Activated CD4-positive, alpha-beta T cell treated with anti-CD3 and anti-CD28 coated beads, Interleukin-2, amount 10 ng/mL, durations not matched to agents 7 days and 5 days (primary cell): ENCODE measurements around the gene ALG10B. TPM values are rescaled to one million over a fixed set of nuclear protein-coding genes. Genes with fewer than 3 reads are reported as not detected.
"Not testable (repeated sequence)": the region's sequence is repeated elsewhere in the genome, so short reads cannot be mapped to it uniquely, and the experiment has no call there.

Experiments
- CTCF ChIA-PET: fragments of 350-600 bp; sonication (Branson Sonifier 250); formaldehyde crosslinking; loops from one replicate; lab custom pipeline; 2021; ENCODE audit warnings: antibody characterized with exemption; lab: Charles Lee
- POLR2A ChIA-PET: fragments of 350-600 bp; sonication (Branson Sonifier 250); formaldehyde crosslinking; loops from one replicate; lab custom pipeline; 2021; ENCODE audit warnings: antibody characterized with exemption; lab: Charles Lee
- DNase-seq: peaks from one replicate; pipeline ENCODE4 v3.0.0-alpha.2; 2020
- H3K27ac Mint-ChIP-seq: one replicate; pipeline ENCODE4 v1.8.0; 2021; ENCODE audit warnings: mild to moderate bottlenecking, moderate library complexity, mixed read lengths
- H3K27me3 Mint-ChIP-seq: one replicate; pipeline ENCODE4 v1.8.0; 2021; ENCODE audit warnings: mixed read lengths
- H3K36me3 Mint-ChIP-seq: one replicate; pipeline ENCODE4 v1.8.0; 2021; ENCODE audit warnings: low read depth, mixed read lengths
- H3K4me1 Mint-ChIP-seq: one replicate; pipeline ENCODE4 v1.8.0; 2021; ENCODE audit warnings: mixed read lengths
- H3K4me3 Mint-ChIP-seq: one replicate; pipeline ENCODE4 v1.8.0; 2021; ENCODE audit warnings: mild to moderate bottlenecking, moderate library complexity, mixed read lengths
- H3K9me3 Mint-ChIP-seq: one replicate; pipeline ENCODE4 v1.8.0; 2021; ENCODE audit warnings: mixed read lengths
- total RNA-seq, 2 experiments: library from RNA; stranded (reverse); gene quantifications; one replicate each; pipeline ENCODE4 v1.2.3, GENCODE V29; 2021

ALG10B gene, protein sequence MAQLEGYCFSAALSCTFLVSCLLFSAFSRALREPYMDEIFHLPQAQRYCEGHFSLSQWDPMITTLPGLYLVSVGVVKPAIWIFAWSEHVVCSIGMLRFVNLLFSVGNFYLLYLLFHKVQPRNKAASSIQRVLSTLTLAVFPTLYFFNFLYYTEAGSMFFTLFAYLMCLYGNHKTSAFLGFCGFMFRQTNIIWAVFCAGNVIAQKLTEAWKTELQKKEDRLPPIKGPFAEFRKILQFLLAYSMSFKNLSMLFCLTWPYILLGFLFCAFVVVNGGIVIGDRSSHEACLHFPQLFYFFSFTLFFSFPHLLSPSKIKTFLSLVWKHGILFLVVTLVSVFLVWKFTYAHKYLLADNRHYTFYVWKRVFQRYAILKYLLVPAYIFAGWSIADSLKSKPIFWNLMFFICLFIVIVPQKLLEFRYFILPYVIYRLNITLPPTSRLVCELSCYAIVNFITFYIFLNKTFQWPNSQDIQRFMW
- total RNA-seq: 10 to 100 TPM; 13.5 to 13.7 TPM

DNA sequence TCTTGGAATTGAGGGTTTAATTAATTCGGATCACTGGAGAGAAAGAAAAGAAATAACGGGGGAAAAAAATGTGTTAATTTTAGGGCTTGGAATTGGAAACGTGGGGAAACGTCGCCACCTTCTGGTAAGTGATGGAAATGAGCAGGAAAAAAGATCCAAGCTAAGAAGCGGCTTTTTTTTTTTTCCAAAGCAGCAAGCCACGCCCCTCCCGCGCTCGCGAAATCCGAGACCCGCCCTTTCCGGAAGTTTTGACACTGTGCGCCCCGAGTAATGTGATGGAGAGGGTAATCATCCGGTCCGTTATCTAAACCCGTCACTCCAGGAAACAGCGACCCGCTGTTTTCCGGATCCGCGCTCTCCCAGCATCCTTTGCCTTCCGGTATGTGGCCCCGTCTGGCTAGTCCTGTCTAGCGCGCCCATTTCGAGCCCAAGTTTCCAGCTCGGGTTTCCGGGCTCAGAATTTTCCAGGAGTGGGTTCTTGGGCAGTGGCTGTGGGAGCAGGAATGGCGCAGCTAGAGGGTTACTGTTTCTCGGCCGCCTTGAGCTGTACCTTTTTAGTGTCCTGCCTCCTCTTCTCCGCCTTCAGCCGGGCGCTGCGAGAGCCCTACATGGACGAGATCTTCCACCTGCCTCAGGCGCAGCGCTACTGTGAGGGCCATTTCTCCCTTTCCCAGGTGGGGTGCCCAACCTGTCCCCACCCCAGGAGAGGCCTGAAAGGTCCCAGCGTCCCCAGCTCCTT lies at the start of gene ALG10B:
ALG10B (plus strand) TSS at position 384 of the 739 bp plus-strand sequence; CDS start at position 504, 120 bp downstream.
- Mint-ChIP-seq H3K9me3 (no peaks in the 10 kb centered on the region), H3K4me3 (peak within 1 kb of the TSS; percentile 96), H3K27ac (peak within 1 kb of the TSS; percentile 98), H3K36me3 (peaks cover 5% of the 10 kb centered on the region), H3K4me1 (peaks cover 30% of the 10 kb centered on the region), H3K27me3 (no peaks in the 10 kb centered on the region)
- POLR2A ChIA-PET: no interaction called here
- CTCF ChIA-PET: interaction anchor here (1.0 to 1.5 kb wide), 3 partner anchors 31 to 179 kb away, joined by 3 to 4 read pairs (median 4); no protein-coding TSS in a partner anchor
- DNase-seq: peak; percentile 95

DNA sequence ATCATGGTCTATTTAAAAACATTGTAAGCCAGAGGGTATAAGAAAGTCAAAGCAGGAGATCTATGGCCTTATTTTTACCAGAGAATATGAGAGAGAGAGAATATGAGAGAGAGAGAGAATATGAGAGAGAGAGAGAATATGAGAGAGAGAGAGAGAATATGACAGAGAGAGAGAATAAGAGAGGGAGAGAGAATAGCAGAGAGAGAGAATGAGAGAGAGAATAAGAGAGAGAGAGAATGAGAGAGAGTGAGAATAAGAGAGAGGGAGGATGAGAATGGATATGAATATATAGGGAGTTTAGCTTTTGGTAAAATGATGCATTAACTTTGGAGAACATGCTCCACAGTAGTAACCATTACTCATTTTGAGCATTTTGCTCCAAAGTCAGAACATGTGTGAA lies 48.0 kb upstream of the ALG10B start:
- no peaks in the 10 kb centered on the region for H3K4me1 Mint-ChIP-seq
- CTCF ChIA-PET: no interaction called here
- H3K4me3 Mint-ChIP-seq: no peak overlapping the region
- no peaks in the 10 kb centered on the region for H3K36me3 Mint-ChIP-seq
- no peak overlapping the region for H3K27ac Mint-ChIP-seq
- POLR2A ChIA-PET: no interaction called here
- no peaks in the 10 kb centered on the region for H3K27me3 Mint-ChIP-seq
- peaks cover 7% of the 10 kb centered on the region for H3K9me3 Mint-ChIP-seq
- DNase-seq: no peak

DNA sequence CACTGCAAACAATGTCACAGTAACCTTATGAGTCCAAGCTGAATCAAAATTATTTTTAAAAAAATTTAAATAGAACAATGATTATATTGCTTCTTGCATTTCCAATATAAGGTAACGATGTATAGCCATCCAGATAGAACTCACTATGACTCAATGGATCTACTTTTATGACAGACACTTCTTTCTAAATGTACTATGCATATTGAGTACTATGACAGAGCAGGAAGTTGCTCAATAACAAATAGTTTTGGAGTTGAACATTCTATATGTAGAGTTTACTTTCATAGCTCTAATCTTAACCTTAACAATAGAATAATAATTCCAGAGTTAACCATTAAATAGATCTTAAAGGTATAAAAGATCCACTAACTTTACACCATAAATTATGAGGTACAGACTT lies 46.7 kb upstream of the ALG10B start:
- no peak overlapping the region for H3K4me3 Mint-ChIP-seq

DNA sequence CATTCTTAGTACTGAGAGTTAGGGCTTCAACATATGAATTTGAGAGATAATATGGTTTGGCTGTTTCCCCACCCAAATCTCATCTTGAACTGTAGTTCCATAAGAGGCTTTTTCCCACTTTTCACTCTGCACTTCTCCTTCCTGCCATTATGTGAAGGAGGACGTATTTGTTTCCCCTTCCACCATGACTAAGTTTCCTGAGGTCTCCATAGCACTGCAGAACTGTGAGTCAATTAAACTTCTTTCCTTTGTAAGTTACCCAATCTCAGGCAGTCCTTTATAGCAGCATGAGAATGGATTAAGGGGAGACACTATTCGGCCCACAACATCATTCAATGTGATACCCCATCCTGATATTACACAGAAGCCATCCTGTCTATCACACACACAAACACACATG lies 36.8 kb upstream of the ALG10B start:
- no peaks in the 10 kb centered on the region for H3K27me3 Mint-ChIP-seq
- ChIA-PET CTCF (no interaction called here), POLR2A (no interaction called here)
- DNase-seq: no peak
- no peaks in the 10 kb centered on the region for H3K36me3 Mint-ChIP-seq
- H3K9me3 Mint-ChIP-seq: no peaks in the 10 kb centered on the region
- H3K27ac Mint-ChIP-seq: no peak overlapping the region
- no peak overlapping the region for H3K4me3 Mint-ChIP-seq
- no peaks in the 10 kb centered on the region for H3K4me1 Mint-ChIP-seq

More for the DNA sequence above, 46.7 kb upstream of the ALG10B start:
- ChIA-PET POLR2A (no interaction called here), CTCF (no interaction called here)
- H3K36me3 Mint-ChIP-seq: no peaks in the 10 kb centered on the region
- no peak for DNase-seq
- no peak overlapping the region for H3K27ac Mint-ChIP-seq
- no peaks in the 10 kb centered on the region for H3K4me1 Mint-ChIP-seq
- peaks cover 7% of the 10 kb centered on the region for H3K9me3 Mint-ChIP-seq
- no peaks in the 10 kb centered on the region for H3K27me3 Mint-ChIP-seq

DNA sequence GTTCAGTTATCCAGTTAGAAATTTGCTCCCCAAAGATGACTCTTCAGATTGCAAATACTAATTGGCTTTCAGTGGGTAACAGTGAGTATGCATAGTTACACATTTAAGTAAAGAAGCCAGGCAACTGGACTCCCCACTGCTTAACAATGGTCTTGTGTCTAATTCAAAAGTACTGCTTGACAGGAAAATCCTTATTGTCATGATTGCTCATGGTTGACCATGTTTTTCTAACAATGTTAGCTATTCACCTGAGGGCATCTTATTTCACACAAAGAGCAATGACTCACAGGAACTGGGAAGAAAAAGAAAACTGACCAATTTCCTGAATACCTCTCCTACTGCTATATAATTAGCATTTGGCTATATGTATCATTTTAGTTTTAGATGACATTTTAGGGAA lies 33.7 kb upstream of the ALG10B start:
- H3K9me3 Mint-ChIP-seq: no peaks in the 10 kb centered on the region
- H3K4me3 Mint-ChIP-seq: no peak overlapping the region
- no peaks in the 10 kb centered on the region for H3K27me3 Mint-ChIP-seq
- ChIA-PET CTCF (no interaction called here), POLR2A (no interaction called here)
- no peaks in the 10 kb centered on the region for H3K36me3 Mint-ChIP-seq
- DNase-seq: no peak
- H3K4me1 Mint-ChIP-seq: no peaks in the 10 kb centered on the region
- no peak overlapping the region for H3K27ac Mint-ChIP-seq

DNA sequence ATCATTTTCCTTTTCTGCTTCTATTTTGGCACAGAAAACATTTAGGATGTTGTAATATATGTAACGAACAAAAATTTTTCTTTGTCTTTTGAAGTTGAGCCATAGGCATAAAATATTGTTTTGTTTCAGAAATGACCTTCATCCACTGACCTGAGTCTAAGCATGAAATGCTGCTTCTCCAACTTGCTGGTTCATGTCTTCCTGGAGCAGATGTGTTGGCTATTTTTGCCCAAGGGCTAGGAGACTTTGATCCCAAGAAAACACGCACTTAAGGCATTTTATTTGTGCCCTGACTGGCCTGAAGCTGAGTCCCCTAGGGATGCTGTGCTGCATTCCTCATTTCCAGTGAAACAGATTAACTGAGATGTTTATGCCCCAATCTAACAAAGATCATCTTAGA lies 27.2 kb upstream of the ALG10B start:
- Mint-ChIP-seq H3K27ac (no peak overlapping the region), H3K36me3 (no peaks in the 10 kb centered on the region)

DNA sequence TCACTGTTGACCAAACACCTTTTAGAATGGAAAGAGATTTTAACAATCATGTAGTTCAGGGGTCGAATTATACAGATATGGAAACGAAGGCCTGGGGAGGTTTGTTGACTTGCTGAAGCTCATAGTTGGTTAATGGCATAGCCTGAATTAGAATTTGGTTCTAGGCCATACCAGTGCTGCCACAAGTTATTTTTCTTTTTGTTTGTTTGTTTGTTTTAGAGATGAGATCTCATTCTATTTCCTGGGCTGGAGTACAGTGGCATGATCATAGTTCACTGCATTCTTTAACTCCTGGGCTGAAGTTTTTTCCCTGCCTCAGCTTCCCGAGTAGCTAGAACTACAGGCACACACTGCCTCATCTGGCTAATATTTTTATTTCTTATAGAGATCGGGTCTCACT lies 25.4 kb upstream of the ALG10B start:
- H3K36me3 Mint-ChIP-seq: no peaks in the 10 kb centered on the region
- POLR2A ChIA-PET: no interaction called here
- H3K9me3 Mint-ChIP-seq: no peaks in the 10 kb centered on the region

More for the DNA sequence above, 27.2 kb upstream of the ALG10B start:
- no peak for DNase-seq
- no peaks in the 10 kb centered on the region for H3K4me1 Mint-ChIP-seq
- no peaks in the 10 kb centered on the region for H3K9me3 Mint-ChIP-seq
- CTCF ChIA-PET: no interaction called here
- H3K27me3 Mint-ChIP-seq: no peaks in the 10 kb centered on the region
- H3K4me3 Mint-ChIP-seq: no peak overlapping the region
- POLR2A ChIA-PET: no interaction called here

DNA sequence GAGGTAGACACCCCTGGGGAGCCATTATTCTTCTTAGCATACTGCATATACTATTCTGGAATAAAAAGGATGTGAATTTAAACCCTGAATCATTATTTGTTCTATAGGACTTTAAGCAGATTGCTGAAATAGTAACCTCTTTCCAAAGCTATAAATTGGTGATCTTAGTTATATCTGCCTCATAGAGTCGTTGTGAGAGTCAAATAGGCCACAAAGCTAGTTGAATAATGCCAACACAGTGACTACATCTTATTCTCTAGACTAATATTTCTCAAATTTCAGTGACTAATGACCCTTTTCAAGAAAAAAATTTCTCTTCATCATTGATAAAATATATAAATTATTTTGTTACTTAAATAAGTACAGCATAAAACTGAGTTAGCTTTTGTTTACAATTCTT lies 13.6 kb upstream of the ALG10B start:
- H3K9me3 Mint-ChIP-seq, H3K27me3 Mint-ChIP-seq, H3K4me3 Mint-ChIP-seq, H3K4me1 Mint-ChIP-seq, DNase-seq, CTCF ChIA-PET, POLR2A ChIA-PET, H3K36me3 Mint-ChIP-seq, H3K27ac Mint-ChIP-seq: not testable (repeated sequence)

More for the DNA sequence above, 25.4 kb upstream of the ALG10B start:
- CTCF ChIA-PET: interaction anchor here (0.6 kb wide), 1 partner anchor 805 kb away, joined by 3 read pairs; no protein-coding TSS in a partner anchor
- DNase-seq: no peak
- Mint-ChIP-seq H3K4me3 (no peak overlapping the region), H3K27ac (no peak overlapping the region), H3K4me1 (no peaks in the 10 kb centered on the region), H3K27me3 (no peaks in the 10 kb centered on the region)

DNA sequence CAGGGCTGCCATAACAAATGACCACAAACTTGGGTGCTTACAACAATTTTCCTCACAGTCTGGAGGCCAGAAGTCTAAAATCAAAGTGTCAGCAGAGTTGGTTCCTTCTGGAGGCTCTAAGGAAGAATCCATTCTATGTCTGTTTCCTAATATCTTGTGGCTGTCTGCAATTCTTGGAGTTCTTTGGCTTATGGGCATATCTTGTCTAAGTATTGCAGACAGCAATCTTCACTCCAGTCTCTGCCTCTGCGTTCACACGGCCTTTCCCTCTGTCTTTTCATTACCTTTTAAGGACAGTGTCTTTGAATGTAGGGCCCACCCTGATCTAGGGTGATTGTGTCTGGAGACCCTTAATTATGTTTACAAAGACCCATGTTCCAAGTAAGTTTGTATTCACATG lies 5.4 kb downstream of the ALG10B start:
- H3K4me1 Mint-ChIP-seq: peaks cover 21% of the 10 kb centered on the region
- POLR2A ChIA-PET, CTCF ChIA-PET, H3K4me3 Mint-ChIP-seq, H3K9me3 Mint-ChIP-seq, H3K27ac Mint-ChIP-seq, H3K27me3 Mint-ChIP-seq, H3K36me3 Mint-ChIP-seq, DNase-seq: not testable (repeated sequence)

DNA sequence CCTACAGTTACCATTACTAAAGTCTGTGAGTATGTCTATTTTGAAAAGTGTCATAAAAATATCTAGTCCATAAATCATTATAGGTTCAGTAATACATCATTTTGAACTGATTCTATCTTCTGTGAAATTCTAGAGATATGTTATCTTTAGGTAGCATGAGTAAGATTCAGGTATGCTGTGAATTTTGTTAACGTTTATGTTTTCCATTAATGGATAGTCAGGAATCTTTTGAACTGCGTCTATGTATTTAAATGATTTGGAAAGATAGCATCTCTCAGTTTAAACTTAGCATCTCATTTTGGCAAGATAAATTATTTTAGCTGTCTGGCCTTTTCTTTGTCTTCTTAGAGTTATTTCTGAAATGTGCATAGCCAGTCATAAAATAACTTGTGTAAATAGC lies 8.3 kb downstream of the ALG10B start:
- H3K36me3 Mint-ChIP-seq: peaks cover 1% of the 10 kb centered on the region
- no peaks in the 10 kb centered on the region for H3K27me3 Mint-ChIP-seq
- ChIA-PET POLR2A (no interaction called here), CTCF (no interaction called here)
- H3K9me3 Mint-ChIP-seq: no peaks in the 10 kb centered on the region
- H3K27ac Mint-ChIP-seq: no peak overlapping the region
- DNase-seq: no peak
- no peak overlapping the region for H3K4me3 Mint-ChIP-seq
- no peaks in the 10 kb centered on the region for H3K4me1 Mint-ChIP-seq

DNA sequence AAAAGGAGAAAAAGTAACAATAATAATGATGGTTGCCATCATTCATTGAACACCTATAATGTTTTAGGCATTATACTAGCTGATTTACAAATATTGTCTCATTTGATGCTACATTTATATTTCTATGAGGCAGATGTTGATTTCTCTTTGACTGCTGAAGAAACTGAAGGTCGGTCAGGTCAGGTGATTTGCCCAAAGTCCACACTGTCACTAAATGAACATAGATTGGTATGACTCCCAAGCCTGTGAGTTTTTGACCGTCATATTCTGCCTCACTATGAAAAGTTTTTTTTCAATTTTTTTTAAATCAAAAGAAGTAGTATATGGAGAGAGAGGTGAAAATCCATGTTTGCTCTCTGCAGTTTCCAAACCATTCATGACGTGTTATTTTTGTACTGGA lies 10.8 kb downstream of the ALG10B start:
- Mint-ChIP-seq H3K27ac (no peak overlapping the region), H3K4me1 (no peaks in the 10 kb centered on the region), H3K9me3 (no peaks in the 10 kb centered on the region), H3K4me3 (no peak overlapping the region), H3K27me3 (no peaks in the 10 kb centered on the region), H3K36me3 (no peaks in the 10 kb centered on the region)
- DNase-seq: no peak
- CTCF ChIA-PET: interaction anchor here (0.6 kb wide), 1 partner anchor 1351 kb away, joined by 3 read pairs; no protein-coding TSS in a partner anchor
- POLR2A ChIA-PET: no interaction called here

DNA sequence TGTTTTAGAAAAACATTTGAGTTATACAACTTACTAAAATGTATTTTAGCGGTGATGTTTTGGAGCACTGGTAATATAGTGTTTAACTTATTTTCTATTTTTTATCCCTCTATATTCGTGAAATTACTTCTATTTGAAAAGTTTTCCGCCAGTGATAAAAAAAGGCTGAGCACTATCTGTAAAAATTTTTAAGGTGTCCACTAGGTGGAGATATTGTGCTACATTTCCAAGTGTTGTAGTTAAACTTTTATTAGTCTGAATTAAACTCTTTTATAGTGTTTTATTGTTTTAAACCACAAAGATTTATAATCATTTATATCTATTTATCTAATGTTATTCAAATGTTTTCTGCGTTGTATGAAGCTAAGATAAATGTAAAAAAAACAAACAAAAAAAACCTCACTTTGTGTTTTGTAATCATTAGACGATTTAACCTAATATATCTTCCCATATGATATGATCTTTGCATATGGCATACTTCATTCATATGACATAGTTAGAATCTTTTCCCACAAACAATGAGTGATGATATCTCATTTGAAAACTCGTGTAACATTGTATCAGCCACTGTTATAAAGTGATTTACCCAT lies 11.8 kb downstream of the ALG10B start:
- no peaks in the 10 kb centered on the region for H3K9me3 Mint-ChIP-seq
- ChIA-PET CTCF (interaction anchor here (0.6 kb wide), 1 partner anchor 1350 kb away, joined by 3 read pairs; no protein-coding TSS in a partner anchor), POLR2A (no interaction called here)
- H3K27ac Mint-ChIP-seq: no peak overlapping the region
- H3K27me3 Mint-ChIP-seq: no peaks in the 10 kb centered on the region
- H3K4me1 Mint-ChIP-seq: no peaks in the 10 kb centered on the region
- H3K36me3 Mint-ChIP-seq: no peaks in the 10 kb centered on the region
- no peak for DNase-seq
- H3K4me3 Mint-ChIP-seq: no peak overlapping the region

DNA sequence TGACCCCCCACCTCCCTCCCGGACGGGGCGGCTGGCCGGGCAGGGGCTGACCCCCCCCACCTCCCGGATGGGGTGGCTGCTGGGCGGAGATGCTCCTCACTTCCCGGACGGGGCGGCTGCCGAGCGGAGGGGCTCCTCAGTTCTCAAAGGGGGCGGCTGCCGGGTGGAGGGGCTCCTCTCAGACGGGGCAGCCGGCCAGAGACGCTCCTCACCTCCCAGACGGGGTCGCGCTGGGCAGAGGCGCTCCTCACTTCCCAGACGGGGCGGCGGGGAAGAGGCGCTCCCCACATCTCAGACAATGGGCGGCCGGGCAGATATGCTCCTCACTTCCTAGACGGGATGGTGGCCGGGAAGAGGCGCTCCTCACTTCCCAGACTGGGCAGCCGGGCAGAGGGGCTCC lies 13.8 kb downstream of the ALG10B start:
- H3K27ac Mint-ChIP-seq, H3K27me3 Mint-ChIP-seq, H3K4me3 Mint-ChIP-seq, H3K9me3 Mint-ChIP-seq, DNase-seq, H3K4me1 Mint-ChIP-seq, CTCF ChIA-PET, POLR2A ChIA-PET, H3K36me3 Mint-ChIP-seq: not testable (repeated sequence)
